Gastroesophageal sphincter (tissue), 3 donors: ENCODE measurements around the gene ELANE.

Experiments used
- POLR2A ChIP-seq, 2 donors: fragments of 450-650 bp; IDR thresholded peaks; one replicate each; pipeline ENCODE4 v1.6.1; 2017; ENCODE audit warnings: antibody characterized with exemption in 2 of 2, mild to moderate bottlenecking in 2 of 2, moderate library complexity in 1 of 2
- TF ChIP-seq, protein P1 (sequence below), 4 experiments: fragments of 200-600 bp in 2 of 4; fragments of 450-650 bp in 2 of 4; sonication (generic) in 1 of 4; IDR thresholded peaks; one replicate each; pipeline ENCODE4 v1.5.1; 2017 to 2019; ENCODE audit warnings: antibody characterized with exemption in 4 of 4, mild to moderate bottlenecking in 2 of 4, moderate library complexity in 2 of 4

DNA sequence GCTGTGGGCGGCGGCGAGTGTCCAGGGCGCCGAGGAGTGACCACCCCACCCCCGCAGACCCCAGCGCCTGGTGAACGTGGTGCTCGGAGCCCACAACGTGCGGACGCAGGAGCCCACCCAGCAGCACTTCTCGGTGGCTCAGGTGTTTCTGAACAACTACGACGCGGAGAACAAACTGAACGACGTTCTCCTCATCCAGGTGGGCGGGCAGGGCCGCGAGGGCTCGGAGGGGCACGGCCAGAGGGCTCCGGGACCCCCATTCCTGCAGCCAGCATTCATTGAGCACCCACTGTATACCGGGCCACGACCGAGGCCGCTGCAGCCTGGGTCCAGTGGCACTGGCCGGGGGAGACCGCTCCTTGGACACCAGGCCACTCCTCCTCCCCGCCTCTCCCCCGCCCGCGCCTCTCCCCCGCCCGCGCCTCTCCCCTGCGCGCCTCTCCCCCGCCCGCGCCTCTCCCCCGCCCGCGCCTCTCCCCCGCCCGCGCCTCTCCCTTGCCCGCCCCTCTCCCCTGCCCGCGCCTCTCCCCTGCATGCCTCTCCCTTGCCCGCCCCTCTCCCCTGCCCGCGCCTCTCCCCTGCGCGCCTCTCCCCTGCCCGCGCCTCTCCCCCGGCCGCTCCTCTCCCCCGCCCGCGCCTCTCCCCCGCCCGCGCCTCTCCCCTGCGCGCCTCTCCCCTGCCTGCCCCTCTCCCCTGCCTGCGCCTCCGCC, 8.1 kb upstream of the ELANE start:
- TF ChIP-seq POLR2A (IDR thresholded peaks at IDR 0.05) = no peak
- TF ChIP-seq, protein P1, sequence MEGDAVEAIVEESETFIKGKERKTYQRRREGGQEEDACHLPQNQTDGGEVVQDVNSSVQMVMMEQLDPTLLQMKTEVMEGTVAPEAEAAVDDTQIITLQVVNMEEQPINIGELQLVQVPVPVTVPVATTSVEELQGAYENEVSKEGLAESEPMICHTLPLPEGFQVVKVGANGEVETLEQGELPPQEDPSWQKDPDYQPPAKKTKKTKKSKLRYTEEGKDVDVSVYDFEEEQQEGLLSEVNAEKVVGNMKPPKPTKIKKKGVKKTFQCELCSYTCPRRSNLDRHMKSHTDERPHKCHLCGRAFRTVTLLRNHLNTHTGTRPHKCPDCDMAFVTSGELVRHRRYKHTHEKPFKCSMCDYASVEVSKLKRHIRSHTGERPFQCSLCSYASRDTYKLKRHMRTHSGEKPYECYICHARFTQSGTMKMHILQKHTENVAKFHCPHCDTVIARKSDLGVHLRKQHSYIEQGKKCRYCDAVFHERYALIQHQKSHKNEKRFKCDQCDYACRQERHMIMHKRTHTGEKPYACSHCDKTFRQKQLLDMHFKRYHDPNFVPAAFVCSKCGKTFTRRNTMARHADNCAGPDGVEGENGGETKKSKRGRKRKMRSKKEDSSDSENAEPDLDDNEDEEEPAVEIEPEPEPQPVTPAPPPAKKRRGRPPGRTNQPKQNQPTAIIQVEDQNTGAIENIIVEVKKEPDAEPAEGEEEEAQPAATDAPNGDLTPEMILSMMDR (IDR thresholded peaks at IDR 0.05) = no peak
